Endodermal cell (in vitro differentiated cells): ENCODE data around the gene SMG5. TPM values are rescaled to one million over a fixed set of nuclear protein-coding genes. Genes with fewer than 3 reads are reported as not detected.

Experiments
- DNase-seq: peaks from one replicate; pipeline ENCODE4 v3.0.0-alpha.2; 2017
- H3K27ac ChIP-seq: 2 replicates; pipeline ENCODE4 v1.5.1; 2013; ENCODE audit warnings: mild to moderate bottlenecking, low read depth, low read length, moderate library complexity
- H3K27me3 ChIP-seq: 2 replicates; pipeline ENCODE4 v1.6.1; 2013; ENCODE audit warnings: mild to moderate bottlenecking, low read length, moderate library complexity; ENCODE audit not compliant: insufficient read depth, control insufficient read depth, poor library complexity, severe bottlenecking
- H3K36me3 ChIP-seq: 2 replicates; pipeline ENCODE4 v1.7.0; 2013; ENCODE audit warnings: mild to moderate bottlenecking, low read length, moderate library complexity; ENCODE audit not compliant: control insufficient read depth, insufficient read depth
- H3K4me1 ChIP-seq: one replicate; pipeline ENCODE4 v1.7.0; 2013; ENCODE audit warnings: low read length; ENCODE audit not compliant: control insufficient read depth, insufficient read depth
- H3K4me3 ChIP-seq: 2 replicates; pipeline ENCODE4 v1.5.1; 2013; ENCODE audit warnings: mild to moderate bottlenecking, low read length, moderate library complexity
- H3K9ac ChIP-seq: 2 replicates; pipeline ENCODE4 v1.6.1; 2013; ENCODE audit warnings: mild to moderate bottlenecking, low read length, moderate library complexity; ENCODE audit not compliant: poor library complexity, severe bottlenecking; ENCODE audit errors: extremely low read depth
- H3K9me3 ChIP-seq: 2 replicates; pipeline ENCODE4 v1.6.1; 2013; ENCODE audit warnings: mild to moderate bottlenecking, low read length, moderate library complexity; ENCODE audit not compliant: control insufficient read depth
- H3K27ac Mint-ChIP-seq: 2 replicates; pipeline ENCODE4 v1.8.0; 2020; ENCODE audit warnings: mixed read lengths
- H3K27me3 Mint-ChIP-seq: 2 replicates; pipeline ENCODE4 v1.8.0; 2021; ENCODE audit warnings: mild to moderate bottlenecking, mixed read lengths; ENCODE audit not compliant: insufficient read depth
- H3K36me3 Mint-ChIP-seq: 2 replicates; pipeline ENCODE4 v1.8.0; 2020; ENCODE audit warnings: low read depth, mixed read lengths
- H3K4me1 Mint-ChIP-seq: 2 replicates; pipeline ENCODE4 v1.8.0; 2020; ENCODE audit warnings: mixed read lengths
- H3K4me3 Mint-ChIP-seq: 2 replicates; pipeline ENCODE4 v1.8.0; 2020; ENCODE audit warnings: mild to moderate bottlenecking, moderate library complexity, mixed read lengths
- H3K9me3 Mint-ChIP-seq: 2 replicates; pipeline ENCODE4 v1.8.0; 2020; ENCODE audit warnings: mild to moderate bottlenecking, mixed read lengths
- WGBS, 2 experiments: methylation state at CpG; one replicate each; pipeline versions ENCODE4 v1.1.5 to v1.1.7; 2013; ENCODE audit warnings: missing lambda C conversion rate in 2 of 2, mixed read lengths in 1 of 2; ENCODE audit not compliant: insufficient coverage in 1 of 2, insufficient read length in 1 of 2; 5-methylcytosine and 5-hydroxymethylcytosine counted together
- total RNA-seq, 2 donors: library from RNA; stranded (reverse); fragmentation: NEBNext Ultra II Directional in 1 of 2; extraction: Animal tissue kit (Norgen Biotek cat#: 25700) in 1 of 2; gene quantifications; 2 replicates in 1 of 2; 3 replicates in 1 of 2; pipeline ENCODE4 v1.2.1, GENCODE V29; 2021
- TF ChIP-seq, protein P1 (sequence below): fragments of 200-600 bp; sonication (generic); conservative IDR thresholded peaks from 2 replicates; pipeline ENCODE4 v1.5.0; 2021; ENCODE audit warnings: antibody characterized with exemption, mild to moderate bottlenecking

Gene SMG5
- total RNA-seq, 2 donors from 2014 or later: 103 to 111 TPM

GRCh38 chr1:156230473-156230837 is 52.2 kb downstream of the SMG5 start:
- Mint-ChIP-seq H3K4me1 (peaks cover 2% of the 10 kb centered on the region), H3K27me3 (no peaks in the 10 kb centered on the region), H3K9me3 (no peaks in the 10 kb centered on the region), H3K36me3 (peaks cover 62% of the 10 kb centered on the region), H3K27ac (no peak overlapping the region), H3K4me3 (no peak overlapping the region)
- H3K4me1 ChIP-seq: no peaks in the 10 kb centered on the region
- peaks cover 60% of the 10 kb centered on the region for H3K36me3 ChIP-seq
- TF ChIP-seq, protein P1, sequence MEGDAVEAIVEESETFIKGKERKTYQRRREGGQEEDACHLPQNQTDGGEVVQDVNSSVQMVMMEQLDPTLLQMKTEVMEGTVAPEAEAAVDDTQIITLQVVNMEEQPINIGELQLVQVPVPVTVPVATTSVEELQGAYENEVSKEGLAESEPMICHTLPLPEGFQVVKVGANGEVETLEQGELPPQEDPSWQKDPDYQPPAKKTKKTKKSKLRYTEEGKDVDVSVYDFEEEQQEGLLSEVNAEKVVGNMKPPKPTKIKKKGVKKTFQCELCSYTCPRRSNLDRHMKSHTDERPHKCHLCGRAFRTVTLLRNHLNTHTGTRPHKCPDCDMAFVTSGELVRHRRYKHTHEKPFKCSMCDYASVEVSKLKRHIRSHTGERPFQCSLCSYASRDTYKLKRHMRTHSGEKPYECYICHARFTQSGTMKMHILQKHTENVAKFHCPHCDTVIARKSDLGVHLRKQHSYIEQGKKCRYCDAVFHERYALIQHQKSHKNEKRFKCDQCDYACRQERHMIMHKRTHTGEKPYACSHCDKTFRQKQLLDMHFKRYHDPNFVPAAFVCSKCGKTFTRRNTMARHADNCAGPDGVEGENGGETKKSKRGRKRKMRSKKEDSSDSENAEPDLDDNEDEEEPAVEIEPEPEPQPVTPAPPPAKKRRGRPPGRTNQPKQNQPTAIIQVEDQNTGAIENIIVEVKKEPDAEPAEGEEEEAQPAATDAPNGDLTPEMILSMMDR: no peak
- no peak overlapping the region for H3K27ac ChIP-seq
- WGBS, 2 experiments: 100% methylated on average over 1 of the region's 1 CpG
- no peaks in the 10 kb centered on the region for H3K27me3 ChIP-seq
- H3K4me3 ChIP-seq: no peak overlapping the region
- H3K9ac ChIP-seq: no peak overlapping the region
- H3K9me3 ChIP-seq: no peaks in the 10 kb centered on the region
- DNase-seq: no peak

DNA sequence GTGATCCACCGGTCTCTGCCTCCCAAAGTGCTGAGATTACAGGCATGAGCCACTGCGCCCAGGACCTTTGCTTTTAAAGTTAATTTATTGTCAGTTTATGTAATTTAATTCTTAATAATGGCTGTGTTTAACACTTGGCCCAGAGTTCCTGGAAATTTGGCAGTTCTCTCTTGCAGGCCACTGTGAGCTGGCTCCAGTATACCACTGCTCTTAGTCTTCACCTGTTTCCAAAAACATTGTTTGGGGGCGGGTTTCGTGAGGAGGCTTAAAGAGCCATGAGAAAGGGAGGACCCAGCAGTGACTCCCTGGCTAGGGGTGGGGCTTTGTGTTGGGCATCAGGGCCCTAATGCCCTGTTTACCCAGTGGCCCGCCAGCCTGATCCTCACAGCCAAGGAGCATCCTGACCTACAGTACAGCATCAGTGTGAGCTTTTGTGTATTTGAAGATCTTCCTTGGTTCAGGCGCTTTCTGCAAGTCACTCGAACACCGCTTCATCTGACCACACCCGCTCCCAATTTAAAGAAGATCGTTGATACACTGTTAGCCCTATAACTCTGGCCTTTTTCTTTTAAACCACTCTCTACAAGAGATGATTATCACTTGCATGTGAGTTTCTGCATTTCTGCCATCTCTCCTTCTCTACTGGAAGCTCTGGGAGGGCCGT is 52.7 kb downstream of the SMG5 start:
- no peak overlapping the region for H3K27ac ChIP-seq
- H3K9me3 Mint-ChIP-seq: no peaks in the 10 kb centered on the region
- H3K4me3 Mint-ChIP-seq: no peak overlapping the region
- H3K27ac Mint-ChIP-seq: no peak overlapping the region
- no peaks in the 10 kb centered on the region for H3K9me3 ChIP-seq
- WGBS, 2 experiments: 93% methylated on average over 6 to 11 of the region's 11 CpGs
- no peak overlapping the region for H3K9ac ChIP-seq
- H3K4me1 Mint-ChIP-seq: peaks cover 4% of the 10 kb centered on the region
- TF ChIP-seq, protein P1: no peak
- H3K36me3 ChIP-seq: peaks cover 59% of the 10 kb centered on the region
- H3K27me3 ChIP-seq: no peaks in the 10 kb centered on the region
- no peaks in the 10 kb centered on the region for H3K4me1 ChIP-seq
- H3K36me3 Mint-ChIP-seq: peaks cover 62% of the 10 kb centered on the region
- no peak for DNase-seq
- H3K27me3 Mint-ChIP-seq: no peaks in the 10 kb centered on the region
- no peak overlapping the region for H3K4me3 ChIP-seq

DNA sequence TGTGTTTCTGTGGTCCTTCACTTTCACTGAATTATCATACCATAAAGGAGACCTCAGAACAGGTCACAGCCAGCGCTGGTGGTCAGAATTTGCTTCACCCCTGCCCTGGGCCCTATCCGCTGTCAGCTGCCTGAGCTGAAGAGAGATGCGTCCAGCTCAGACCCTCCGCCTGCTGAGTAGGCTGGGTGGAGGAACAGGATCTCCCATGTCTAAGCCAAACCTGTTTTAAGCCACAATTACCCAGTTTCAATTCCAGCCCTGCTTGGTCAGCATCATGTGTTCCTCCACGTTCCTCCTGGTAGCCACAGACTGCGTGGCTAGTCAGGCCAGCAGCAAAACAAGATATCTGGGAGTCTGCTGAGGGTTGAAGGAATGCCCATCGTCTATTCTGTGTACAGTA is 54.1 kb downstream of the SMG5 start:
- Histone ChIP-seq H3K27me3 (no peaks in the 10 kb centered on the region), H3K4me1 (no peaks in the 10 kb centered on the region), H3K4me3 (no peak overlapping the region), H3K36me3 (peaks cover 56% of the 10 kb centered on the region), H3K9me3 (no peaks in the 10 kb centered on the region), H3K27ac (no peak overlapping the region), H3K9ac (no peak overlapping the region)
- Mint-ChIP-seq H3K9me3 (no peaks in the 10 kb centered on the region), H3K27ac (no peak overlapping the region), H3K36me3 (peaks cover 59% of the 10 kb centered on the region), H3K27me3 (no peaks in the 10 kb centered on the region), H3K4me1 (peaks cover 4% of the 10 kb centered on the region), H3K4me3 (no peak overlapping the region)
- 81 to 100% methylated on average over 2 to 7 of the region's 7 CpGs for WGBS, 2 experiments
- no peak for DNase-seq
- TF ChIP-seq, protein P1: no peak
